GM19455 (cell line): ENCODE measurements around the gene FYCO1.
"Not testable (repeated sequence)": the region's sequence is repeated elsewhere in the genome, so short reads cannot be mapped to it uniquely, and the experiment has no call there.

ENCODE experiments used
- ATAC-seq: cut with Tn5 transposase; IDR thresholded peaks from one replicate; pipeline ENCODE4 v1.9.1; 2021; ENCODE audit not compliant: unreplicated experiment

Gene FYCO1

DNA sequence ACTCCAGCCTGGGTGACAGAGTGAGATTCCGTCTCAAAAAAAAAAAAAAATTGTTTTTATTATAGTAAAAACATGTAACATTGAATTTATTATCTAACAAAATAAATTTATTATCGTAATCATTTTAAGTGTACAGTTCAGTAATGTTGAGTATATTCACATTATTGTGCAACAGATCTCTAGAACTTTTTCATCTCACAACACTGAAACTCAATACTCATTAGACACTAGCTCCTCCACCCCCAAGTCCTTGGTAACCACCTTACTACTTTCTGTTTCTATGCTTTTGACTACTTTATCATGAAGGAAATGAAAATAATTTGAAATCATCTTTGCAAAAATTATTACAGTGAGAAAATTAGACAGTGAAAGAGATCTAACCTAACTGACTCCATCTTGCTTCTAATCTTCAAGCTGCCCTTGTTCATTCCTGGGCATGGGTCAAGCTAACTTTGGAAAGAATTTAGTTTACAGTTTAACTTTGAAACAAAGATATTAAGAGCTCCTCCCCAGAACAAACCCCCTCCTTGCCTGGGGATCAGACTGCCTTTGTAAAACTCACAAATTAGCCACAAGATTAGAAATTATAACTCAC lies 15.0 kb upstream of the FYCO1 start:
- no peak for ATAC-seq

DNA sequence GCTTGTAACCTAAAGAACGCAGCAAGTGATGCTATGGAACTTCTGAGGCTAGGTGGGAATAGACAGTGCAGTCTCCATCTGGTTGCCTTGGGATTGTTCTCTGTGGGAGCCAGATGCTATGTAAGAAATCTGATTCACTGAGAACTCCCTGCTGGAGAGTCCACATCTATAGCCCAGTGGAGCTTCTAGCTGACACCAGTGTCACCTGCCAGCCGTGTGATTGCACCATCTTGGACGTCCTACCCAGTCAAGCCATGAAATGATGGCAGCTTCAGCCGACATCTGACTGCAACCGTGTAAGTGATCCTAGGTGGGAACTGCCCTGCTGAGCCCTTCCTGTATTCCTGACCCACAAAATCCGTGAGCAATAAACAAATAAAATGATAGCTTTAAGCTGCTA lies 12.4 kb upstream of the FYCO1 start:
- ATAC-seq: no peak

DNA sequence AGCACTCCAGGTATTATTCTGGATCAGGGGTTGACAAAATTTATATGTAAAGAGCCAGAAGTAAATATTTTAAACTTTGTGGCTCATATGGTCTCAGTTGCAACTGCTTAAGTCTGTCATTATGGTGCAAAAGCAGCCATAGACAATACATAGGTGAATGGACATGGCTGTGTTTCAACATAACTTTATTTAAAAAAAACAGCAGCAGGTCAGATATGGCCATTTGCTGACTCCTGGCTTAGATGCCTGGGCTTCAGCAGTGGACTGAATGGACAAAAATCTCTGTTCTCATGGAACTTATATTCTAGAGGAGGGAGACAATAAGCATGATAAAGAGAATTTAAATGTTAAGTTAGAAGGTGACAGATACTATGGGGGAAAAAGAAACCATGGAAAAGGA lies 11.7 kb upstream of the FYCO1 start:
- no peak for ATAC-seq

DNA sequence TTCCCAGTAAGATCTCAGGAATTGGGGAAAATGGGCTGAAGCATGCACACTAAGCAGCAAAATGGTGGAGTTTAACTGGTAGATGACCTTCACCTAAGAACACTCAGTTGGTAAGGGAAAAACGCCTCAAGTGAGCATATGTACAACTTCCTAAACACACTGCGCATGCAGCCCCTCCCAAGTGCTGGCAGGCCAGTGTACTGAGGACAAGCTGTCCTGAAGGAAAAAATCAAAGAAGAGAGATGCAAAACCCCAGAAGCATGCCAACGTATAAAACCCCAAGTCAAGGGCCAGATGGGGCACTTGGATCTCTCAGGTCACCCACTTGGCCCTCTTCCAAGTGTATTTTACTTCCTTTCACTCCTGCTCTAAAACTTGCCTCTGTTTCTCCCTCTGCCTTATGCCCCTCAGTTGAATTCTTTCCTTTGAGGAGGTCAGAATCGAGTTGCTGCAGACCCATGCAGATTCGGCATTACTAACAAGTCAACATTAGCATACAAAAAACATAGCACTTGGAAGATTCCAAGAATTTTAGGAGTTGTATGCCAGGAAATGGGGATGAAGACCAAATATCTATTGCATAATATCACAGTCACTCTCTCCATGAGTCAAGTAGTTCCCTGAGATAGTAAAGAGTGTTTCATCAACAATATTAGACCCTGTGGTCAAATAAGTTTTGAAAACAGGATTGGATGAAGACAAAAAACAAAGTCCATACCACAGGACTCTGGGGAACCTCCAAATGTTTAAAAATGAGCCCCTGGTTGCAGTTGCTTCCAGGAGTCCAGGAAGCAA lies 10.8 kb upstream of the FYCO1 start:
- no peak for ATAC-seq

DNA sequence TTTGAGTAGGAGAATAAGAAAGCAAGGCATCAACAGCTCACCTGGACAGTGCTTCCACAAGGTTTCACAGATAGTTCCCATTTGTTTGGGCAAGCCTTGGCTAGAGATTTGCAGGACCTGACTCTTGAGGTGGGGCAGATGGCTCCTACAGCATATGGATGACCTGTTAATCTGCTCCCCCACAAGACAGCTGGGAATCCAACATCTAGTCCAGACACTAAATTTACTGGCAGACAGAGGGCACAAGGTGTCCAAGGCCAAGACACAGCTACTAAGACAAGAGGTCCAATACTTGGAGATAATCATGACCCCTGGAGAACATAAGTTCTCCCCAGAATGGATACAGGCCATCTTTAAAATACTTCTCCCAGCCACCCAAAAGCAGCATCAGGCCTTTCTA lies 8.1 kb upstream of the FYCO1 start:
- not testable (repeated sequence) for ATAC-seq

DNA sequence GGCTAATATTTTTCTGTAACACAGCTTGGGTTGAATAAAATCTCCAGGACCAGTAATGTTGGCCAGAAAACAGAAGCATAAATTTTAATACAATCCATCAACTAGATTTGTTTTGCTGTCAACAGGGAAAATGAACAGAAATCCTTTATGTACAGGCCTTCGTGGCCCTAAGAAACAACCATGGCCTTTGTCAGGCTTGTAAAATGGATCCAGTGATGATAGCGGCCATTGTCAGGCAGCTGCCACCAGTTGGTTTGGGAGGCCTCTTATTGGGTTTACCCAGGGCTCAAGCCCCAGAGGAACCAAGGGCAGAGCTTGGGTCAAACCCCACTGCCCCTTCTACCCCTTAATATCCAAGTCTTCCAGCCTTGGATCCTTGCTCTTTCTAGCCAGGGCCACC lies 5.6 kb upstream of the FYCO1 start:
- no peak for ATAC-seq

DNA sequence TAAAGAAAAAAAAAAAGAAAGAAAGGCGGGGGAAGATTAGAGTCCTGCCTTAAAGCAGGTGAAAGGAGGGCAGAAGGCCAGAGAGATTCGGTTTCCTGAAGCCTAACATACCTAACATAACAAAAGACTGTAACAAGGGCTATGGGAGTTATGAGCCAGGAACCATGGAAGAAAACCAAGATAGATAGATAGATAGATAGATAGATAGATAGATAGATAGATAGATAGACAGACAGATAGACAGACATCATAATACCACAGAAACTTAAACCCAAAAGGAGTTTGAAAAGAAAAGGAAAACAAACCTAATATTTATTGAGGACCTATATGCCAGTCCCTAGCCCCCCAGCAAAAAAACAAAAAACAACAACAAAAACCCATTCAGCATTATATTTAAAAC lies 2.3 kb upstream of the FYCO1 start:
- no peak for ATAC-seq

DNA sequence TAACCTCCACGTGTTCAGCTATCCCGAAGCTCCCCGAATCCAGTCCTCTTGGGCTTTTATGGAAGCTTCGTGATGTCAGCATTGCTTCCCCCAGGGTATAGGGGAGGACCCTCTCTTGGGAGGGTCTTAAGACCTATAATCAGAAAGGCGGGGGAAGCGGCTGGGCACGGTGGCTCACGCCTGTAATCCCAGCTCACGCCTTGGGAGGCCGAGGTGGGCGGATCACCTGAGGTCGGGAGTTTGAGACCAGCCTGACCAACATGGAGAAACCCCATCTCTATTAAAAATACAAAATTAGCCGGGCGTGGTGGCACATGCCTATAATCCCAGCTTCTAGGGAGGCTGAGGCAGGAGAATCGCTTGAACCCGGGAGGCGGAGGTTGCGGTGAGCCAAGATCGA lies 1.9 kb upstream of the FYCO1 start:
- ATAC-seq: not testable (repeated sequence)

DNA sequence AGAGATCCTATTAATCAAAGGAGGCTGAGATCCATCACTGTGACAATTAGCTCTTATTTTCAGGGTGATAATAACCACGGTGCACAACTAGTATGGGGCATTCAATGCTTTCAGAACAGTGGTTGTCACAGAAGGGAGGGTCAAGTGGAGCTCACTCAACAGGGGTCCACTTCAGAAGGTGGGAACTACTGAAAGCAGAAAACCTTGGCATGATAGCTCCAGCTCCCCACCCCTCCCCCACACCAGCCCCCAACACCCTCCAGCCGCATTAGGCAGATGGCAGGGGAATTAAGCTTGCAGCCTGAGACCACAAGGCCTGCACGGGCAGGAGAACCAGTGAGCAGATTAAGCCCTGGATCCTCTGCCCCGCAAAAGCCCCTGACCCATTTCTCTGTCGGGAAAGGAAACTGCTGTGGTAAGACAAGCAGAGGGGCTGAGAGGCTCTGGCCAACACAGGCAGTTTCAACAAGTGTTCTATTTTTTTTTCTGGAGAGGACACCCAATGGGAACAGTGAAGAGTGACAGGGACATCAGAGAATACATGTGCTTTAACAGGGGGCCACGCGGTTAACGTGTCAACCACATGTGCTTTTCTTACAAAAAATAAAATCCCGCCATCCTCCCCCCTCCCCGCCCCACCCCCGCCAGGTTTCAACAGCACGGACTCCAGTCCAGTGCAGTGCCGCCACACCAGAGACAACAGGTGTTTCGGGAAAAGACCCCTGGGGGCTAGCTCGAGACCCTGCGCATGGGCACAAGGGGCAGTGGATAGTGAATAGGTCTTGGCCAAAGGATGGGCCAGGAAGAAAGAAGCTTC lies 997 bp downstream of the FYCO1 start:
- peak; percentile 7 for ATAC-seq

DNA sequence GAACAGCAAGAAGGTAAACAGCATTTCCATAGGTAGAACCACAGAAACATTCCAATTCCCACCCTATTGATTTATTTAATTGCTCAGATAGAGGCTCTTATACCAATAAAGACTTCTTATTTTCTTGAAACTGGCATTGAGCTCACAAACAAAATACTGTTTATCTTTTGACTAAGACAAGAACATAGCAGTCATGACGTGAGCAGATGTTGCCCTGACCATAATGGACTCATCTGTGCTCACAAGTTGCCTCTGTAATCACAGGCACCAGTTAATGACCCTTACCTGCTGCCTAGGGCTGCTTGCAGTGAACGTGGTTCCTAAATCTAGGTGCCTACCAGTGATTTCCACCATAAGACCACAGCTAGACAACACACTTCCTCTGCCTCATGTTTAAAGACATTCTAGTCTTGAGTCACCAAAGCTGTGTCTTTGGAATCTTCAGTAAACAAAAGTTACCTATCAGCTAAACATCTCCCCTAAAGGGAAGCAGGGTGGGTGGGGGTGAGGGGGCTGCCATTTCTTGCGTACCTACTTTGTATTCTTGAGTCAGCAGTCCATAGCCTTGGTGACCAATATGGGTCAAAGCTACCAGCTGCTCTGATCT lies 2.1 kb downstream of the FYCO1 start:
- ATAC-seq: no peak

DNA sequence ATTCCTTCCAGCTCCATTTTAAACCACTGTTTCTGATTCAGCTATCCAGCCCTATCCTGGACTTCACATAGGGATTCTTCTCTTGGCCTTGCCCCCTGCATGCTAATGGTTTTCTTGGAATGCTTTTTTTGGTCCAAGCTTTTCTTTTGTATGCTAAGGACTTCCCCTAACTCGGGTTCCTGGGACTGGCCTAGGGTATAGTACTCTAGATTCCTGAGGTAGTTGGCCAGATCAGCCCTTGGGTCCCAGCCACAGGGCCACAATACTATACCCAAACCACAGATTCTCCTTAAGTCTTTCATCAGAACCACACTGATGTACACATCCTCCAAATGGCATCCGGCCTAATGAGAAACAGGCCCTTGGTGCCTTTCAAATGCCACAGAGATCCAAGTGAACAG lies 2.8 kb downstream of the FYCO1 start:
- no peak for ATAC-seq

DNA sequence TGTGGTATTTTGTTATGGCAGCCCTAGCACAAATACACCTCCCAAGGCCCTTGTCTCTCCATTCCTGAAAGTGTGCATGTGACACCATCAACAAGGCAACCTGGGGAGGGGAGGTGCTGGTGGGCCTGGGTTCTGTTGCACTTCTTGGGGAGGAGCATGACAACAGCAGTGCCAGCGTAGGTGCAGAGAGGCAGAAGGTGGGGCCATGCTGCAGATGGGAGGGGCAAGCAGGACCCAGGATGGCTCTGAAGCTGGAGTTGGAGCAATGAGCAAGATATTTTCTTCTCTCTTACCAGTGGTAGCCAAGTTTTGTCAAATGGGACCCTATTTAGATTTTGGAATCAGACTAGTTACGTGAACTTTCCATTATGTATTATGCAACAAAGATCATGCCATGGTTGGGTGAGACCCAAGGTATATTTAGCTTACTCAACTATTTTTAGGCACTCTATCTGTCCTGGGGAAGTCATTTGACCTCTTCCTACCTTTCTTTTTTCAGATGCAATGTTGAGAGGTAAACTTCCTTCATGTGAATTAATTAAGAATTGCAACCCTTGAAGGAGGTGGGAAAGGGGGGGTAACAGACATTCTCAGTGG lies 3.4 kb downstream of the FYCO1 start:
- ATAC-seq: no peak

DNA sequence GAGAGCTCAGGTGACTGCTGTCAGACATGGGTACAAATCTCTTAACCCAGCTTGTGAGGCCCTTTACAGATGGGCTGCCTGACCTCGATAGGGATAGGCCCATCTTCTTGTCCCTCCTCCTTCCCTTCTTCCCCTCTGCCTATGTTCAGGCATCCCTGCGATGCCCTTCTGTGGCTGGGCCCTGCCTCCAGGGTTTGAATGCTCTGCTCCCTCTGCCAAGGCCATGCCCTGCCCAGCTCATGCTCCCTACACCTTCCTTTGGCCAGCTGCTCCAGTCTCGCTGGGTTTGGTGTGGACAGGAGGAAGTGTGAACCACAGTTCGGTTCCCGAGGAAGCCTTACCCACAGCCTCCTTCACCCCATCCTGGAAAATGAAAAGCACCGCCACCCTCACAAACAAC lies 4.3 kb downstream of the FYCO1 start:
- no peak for ATAC-seq

DNA sequence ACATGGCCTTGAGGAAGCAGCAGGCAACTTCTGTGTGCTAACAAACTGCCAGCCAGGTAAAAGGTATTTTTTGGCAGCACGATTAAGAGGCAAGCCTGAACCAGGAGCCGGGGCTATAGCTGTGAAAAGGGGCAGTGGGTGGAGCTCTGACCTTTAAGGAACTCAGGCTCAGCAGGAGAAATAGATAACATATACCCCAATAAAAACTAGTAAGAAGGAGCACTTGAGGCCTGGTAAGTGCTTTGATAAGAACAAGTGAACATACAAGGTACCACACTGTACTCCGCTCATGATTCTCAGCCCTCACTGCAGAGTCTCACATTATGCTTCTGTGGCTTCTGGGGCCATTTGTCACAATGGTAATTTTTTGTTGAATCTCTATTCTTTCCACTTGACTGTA lies 5.4 kb downstream of the FYCO1 start:
- no peak for ATAC-seq

DNA sequence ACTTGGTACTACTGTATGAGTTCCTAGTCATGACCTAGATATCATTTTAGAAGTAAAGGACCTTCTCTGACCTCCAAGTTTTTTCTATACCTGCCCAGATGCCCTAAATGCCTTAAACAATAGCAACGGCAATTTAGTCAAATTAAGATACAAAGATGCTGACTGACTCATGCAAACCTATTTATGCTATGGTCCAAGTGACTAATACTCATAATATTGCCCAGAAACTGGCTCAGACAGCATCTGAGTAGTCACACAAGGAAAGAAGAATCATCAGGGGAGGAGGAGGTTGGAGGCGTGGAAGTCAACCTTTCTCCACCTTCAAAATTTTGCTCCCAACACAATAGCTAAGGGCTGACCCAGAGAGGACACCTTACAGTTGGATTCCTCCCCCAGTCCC lies 6.8 kb downstream of the FYCO1 start:
- ATAC-seq: no peak

DNA sequence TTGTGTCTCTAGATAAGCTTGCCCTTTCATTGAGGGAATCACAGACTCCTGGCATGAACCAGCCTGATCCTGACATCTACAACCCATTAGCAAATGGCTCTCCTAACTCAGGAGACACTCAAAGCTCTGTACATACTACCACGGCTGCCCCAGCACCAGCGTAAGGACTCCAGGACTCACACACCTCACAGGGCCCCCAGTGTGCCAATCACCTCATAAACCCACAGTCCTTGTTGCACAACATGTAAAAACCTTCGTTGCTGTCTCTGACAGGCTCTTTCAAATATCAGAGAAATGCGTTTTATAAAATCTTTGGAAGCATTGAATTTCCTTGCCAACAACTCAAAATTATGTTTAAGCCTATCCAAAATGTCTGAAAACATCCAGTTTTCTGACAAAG lies 7.3 kb downstream of the FYCO1 start:
- ATAC-seq: no peak

DNA sequence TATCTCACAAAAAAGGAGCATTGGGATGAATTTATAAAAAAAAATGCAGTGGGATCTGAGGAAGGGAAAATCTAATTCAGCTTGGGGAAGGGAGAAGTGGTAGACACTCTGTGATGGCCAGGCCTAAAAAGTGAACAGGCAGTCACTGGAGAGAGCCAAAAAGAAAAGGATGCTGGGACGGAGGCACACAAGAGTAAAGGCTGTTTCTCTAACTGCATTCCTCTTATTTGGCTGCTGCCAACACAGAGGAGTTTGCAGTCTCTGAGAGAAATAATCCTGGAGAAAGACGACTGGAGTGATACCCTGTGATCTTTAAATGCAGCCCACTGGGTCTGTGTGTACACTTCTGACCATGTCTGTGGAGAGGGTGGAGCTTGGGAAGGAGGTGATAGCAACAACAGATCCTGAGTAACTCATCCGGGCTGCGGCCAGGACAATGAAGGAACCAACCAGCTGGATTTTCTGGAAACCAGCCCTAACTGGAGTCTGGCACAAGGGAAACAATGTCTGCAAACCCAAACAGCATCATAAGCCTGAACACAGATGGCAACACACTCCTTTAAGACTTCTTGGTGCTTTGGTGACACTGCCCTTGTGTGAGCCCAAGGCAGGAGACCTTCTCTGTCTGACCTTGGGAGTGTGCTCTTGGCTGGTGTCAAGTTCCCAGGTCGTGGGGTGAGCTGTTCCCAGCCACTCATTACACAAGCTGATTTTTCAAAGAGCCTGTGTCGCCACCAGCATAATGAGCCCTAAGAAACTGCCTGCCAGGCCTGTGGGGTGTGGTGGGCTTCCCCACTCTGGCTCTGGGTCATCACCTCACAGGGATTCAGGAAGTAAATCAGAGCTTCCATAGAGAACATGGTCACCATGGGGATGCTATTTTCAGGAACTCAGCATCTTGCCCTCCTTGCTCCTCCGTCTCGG lies 8.0 kb downstream of the FYCO1 start:
- no peak for ATAC-seq

DNA sequence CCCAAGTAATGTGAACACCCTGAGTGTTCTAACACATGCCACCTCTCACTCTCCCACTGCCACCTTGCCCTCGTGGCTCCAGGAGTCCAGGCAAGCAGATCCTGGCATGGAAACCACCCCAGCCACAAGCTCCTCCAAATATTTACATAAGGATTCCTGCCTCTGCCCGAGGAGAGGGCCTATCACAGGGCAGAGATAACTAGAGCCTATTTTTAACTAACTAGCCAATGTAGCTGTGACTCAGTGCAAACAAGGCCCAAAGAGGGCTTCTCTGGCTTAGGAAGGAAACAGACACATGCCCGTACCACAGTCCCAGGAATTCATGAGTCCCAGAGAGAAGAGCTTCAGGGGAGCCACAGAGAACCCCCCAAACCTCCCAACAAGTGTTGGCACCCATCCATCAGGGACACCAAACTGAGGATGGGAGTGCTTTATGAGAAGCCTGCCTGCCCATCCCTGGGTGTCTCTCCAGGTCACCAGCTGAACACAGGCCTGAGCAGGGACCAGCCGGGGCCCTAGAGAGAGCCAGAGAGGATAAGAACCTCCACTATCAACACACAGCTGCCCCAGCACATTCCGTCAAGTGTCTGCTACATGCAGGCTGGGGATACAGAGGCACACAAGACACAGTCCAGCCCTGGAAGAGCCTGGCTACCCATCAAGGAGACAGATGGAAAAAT lies 9.2 kb downstream of the FYCO1 start:
- no peak for ATAC-seq

DNA sequence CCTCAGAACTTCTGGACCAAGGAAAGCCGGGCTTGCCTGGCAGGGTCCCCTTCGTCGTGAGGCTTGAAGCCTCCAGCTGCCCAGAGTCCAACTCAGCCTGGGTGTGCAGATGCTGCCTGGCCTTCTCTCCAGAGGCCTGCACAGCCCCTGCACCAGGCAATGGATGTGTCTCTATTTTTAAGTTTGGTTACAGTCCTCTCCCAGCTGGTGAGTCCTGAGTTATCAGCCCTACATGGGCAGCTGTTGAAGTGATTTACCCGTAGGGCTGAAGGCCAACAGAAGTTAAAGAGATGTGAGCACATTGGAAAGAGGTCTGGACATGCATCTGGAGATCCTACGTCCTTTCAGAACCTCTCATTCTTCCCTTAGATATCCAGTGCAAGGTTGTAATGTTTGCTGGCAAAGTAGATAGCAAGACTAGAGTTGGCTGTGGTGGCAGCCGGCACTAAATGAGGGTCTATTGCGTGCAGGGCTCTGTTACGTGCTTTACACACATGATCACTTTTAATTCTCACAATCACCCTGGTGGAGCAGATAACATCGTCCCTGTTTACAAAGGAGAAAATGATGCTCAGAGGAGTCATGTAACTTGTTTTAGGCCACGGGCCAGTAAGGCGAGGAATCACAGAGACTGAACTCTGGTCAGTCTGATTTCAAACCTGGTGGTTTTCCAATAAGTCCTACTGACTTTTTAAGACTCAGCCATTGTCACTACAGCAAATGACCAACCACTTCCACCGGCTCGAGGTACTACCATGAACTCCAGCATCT lies 9.9 kb downstream of the FYCO1 start:
- ATAC-seq: no peak
